Sigmoid colon (tissue), 7 donors: Measurements from ENCODE around the gene ENDOU. TPM values are rescaled to one million over a fixed set of nuclear protein-coding genes. Genes with fewer than 3 reads are reported as not detected.

Experiments used
- DNase-seq: peaks from one replicate; pipeline ENCODE4 v3.0.0-alpha.2; 2019
- H3K27ac ChIP-seq, 4 donors: fragments of 200-600 bp; sonication (generic); one replicate each; pipeline ENCODE4 v1.5.1; 2016 to 2019; ENCODE audit warnings: mild to moderate bottlenecking in 1 of 4
- H3K27me3 ChIP-seq, 3 donors: fragments of 200-600 bp; sonication (generic); one replicate each; pipeline ENCODE4 v1.5.1; 2019; ENCODE audit warnings: mild to moderate bottlenecking in 1 of 3
- H3K36me3 ChIP-seq, 4 donors: fragments of 200-600 bp; sonication (generic); one replicate each; pipeline ENCODE4 v1.5.1; 2016 to 2019
- H3K4me1 ChIP-seq, 4 donors: fragments of 200-600 bp; sonication (generic); one replicate each; pipeline ENCODE4 v1.5.1; 2017 to 2019
- H3K4me3 ChIP-seq, 4 donors: fragments of 200-600 bp; sonication (generic); one replicate each; pipeline ENCODE4 v1.5.1; 2017 to 2019; ENCODE audit warnings: mild to moderate bottlenecking in 2 of 4, moderate library complexity in 1 of 4
- H3K9me3 ChIP-seq, 4 donors: fragments of 200-600 bp in 3 of 4; sonication (generic) in 3 of 4; one replicate each; pipeline versions ENCODE4 v1.5.1 to v1.6.1; 2013 to 2019
- CTCF ChIP-seq, 4 experiments: fragments of 450-650 bp in 3 of 4; fragments of 200-600 bp in 1 of 4; IDR thresholded peaks; one replicate each; pipeline ENCODE4 v1.5.1; 2016 to 2019; ENCODE audit warnings: antibody characterized with exemption in 4 of 4, mild to moderate bottlenecking in 3 of 4, moderate library complexity in 2 of 4
- EP300 ChIP-seq, 4 donors: sonication (generic); formaldehyde crosslinking; IDR thresholded peaks; one replicate each; pipeline ENCODE4 v1.6.1; 2017; ENCODE audit warnings: antibody characterized with exemption in 4 of 4
- POLR2A ChIP-seq, 2 donors: fragments of 450-650 bp; IDR thresholded peaks; one replicate each; pipeline ENCODE4 v1.6.1; 2016; ENCODE audit warnings: antibody characterized with exemption in 2 of 2, mild to moderate bottlenecking in 2 of 2, moderate library complexity in 2 of 2
- POLR2AphosphoS5 ChIP-seq, 4 donors: sonication (generic); formaldehyde crosslinking; IDR thresholded peaks; one replicate each; pipeline ENCODE4 v1.6.1; 2017; ENCODE audit warnings: antibody characterized with exemption in 4 of 4
- WGBS, 2 donors: extraction: QIAGEN DNeasy Blood & Tissue Kit; methylation state at CpG; one replicate each; pipeline ENCODE4 v1.1.7; 2013; 5-methylcytosine and 5-hydroxymethylcytosine counted together
- intact Hi-C: fragments of 100-400 bp; cut with DNase I; formaldehyde crosslinking; loops from one replicate; pipeline ENCODE4 v1.15.1; 2023
- polyA plus RNA-seq, 3 donors: library from polyadenylated mRNA; stranded (reverse); fragments of 200-250 nt; gene quantifications; one replicate each; pipeline ENCODE4 v1.2.3, GENCODE V29; 2013
- total RNA-seq, 4 donors: library from RNA; depleted of rRNA; stranded (reverse); fragments of >200 nt; gene quantifications; one replicate each; pipeline ENCODE4 v1.1.0, GENCODE V29; 2016
- donor health status: healthy with polysubstance abuse.
- donor health status: Bipolar disorder and iron deficiency.
- donor health status: healthy.

Gene ENDOU
- total and polyA plus RNA-seq, 7 donors, result 0.25 to 1.6 (median 0.43) TPM; not detected in 3

- no peaks in the 10 kb centered on the region for H3K27me3 ChIP-seq
- intact Hi-C loops, result no loop called here
- peaks cover 0 to 62% (median 51%) of the 10 kb centered on the region in 4 donors for H3K4me1 ChIP-seq
- H3K27ac ChIP-seq, result peak overlapping the region; percentile 89 to 91 (median 90)
- H3K9me3 ChIP-seq, result no peaks in the 10 kb centered on the region
- no peak for TF ChIP-seq POLR2A (IDR thresholded peaks at IDR 0.05)
- no peak for TF ChIP-seq CTCF (IDR thresholded peaks at IDR 0.05)
- TF ChIP-seq EP300 (IDR thresholded peaks at IDR 0.05), result no peak
- TF ChIP-seq POLR2AphosphoS5 (IDR thresholded peaks at IDR 0.05), result no peak
- DNase-seq, result no peak
- no peaks in the 10 kb centered on the region for H3K36me3 ChIP-seq
- WGBS, 2 donors, result 9 to 16% methylated on average over 17 of the region's 17 CpGs
- peak overlapping the region; percentile 72 to 99 (median 98) for H3K4me3 ChIP-seq
Observed at GRCh38 chr12:47772738-47773061, 47.4 kb upstream of the ENDOU start.

GRCh38 chr12:47772094-47772660 is 46.9 kb upstream of the ENDOU start:
- intact Hi-C loops, result no loop called here
- no peaks in the 10 kb centered on the region for H3K27me3 ChIP-seq
- peak overlapping the region in 1 of 4 donors; percentile 99 for H3K4me3 ChIP-seq
- no peaks in the 10 kb centered on the region for H3K36me3 ChIP-seq
- H3K4me1 ChIP-seq, result peaks cover 0 to 57% (median 46%) of the 10 kb centered on the region in 4 donors
- WGBS, 2 donors, result 73 to 87% methylated on average over 13 of the region's 13 CpGs
- no peak for DNase-seq
- H3K27ac ChIP-seq, result peak overlapping the region in 3 of 4 donors; percentile 89 to 90 (median 89)
- no peaks in the 10 kb centered on the region for H3K9me3 ChIP-seq
- TF ChIP-seq POLR2A (IDR thresholded peaks at IDR 0.05) (no peak), EP300 (IDR thresholded peaks at IDR 0.05) (no peak), CTCF (IDR thresholded peaks at IDR 0.05) (no peak), POLR2AphosphoS5 (IDR thresholded peaks at IDR 0.05) (no peak)

GRCh38 chr12:47771304-47771703 is 46.0 kb upstream of the ENDOU start:
- intact Hi-C loops, result no loop called here
- Histone ChIP-seq H3K27ac (no peak overlapping the region), H3K27me3 (no peaks in the 10 kb centered on the region), H3K36me3 (no peaks in the 10 kb centered on the region), H3K4me1 (peaks cover 0 to 56% (median 37%) of the 10 kb centered on the region in 4 donors), H3K9me3 (no peaks in the 10 kb centered on the region), H3K4me3 (no peak overlapping the region)
- no peak for TF ChIP-seq POLR2A (IDR thresholded peaks at IDR 0.05)
- no peak for TF ChIP-seq POLR2AphosphoS5 (IDR thresholded peaks at IDR 0.05)
- no peak for TF ChIP-seq CTCF (IDR thresholded peaks at IDR 0.05)
- no peak for TF ChIP-seq EP300 (IDR thresholded peaks at IDR 0.05)
- WGBS, 2 donors, result 94% methylated on average over 6 of the region's 6 CpGs
- no peak for DNase-seq

- TF ChIP-seq CTCF (IDR thresholded peaks at IDR 0.05), result no peak
- no peak for TF ChIP-seq POLR2AphosphoS5 (IDR thresholded peaks at IDR 0.05)
- no peak for TF ChIP-seq POLR2A (IDR thresholded peaks at IDR 0.05)
- TF ChIP-seq EP300 (IDR thresholded peaks at IDR 0.05), result no peak
- 92 to 93% methylated on average over 3 of the region's 3 CpGs for WGBS, 2 donors
- H3K27me3 ChIP-seq, result no peaks in the 10 kb centered on the region
- no peaks in the 10 kb centered on the region for H3K36me3 ChIP-seq
- intact Hi-C loops, result no loop called here
- H3K9me3 ChIP-seq, result no peaks in the 10 kb centered on the region
- peak overlapping the region in 3 of 4 donors; percentile 10 to 60 (median 25) for H3K27ac ChIP-seq
- peaks cover 0 to 56% (median 36%) of the 10 kb centered on the region in 4 donors for H3K4me1 ChIP-seq
- H3K4me3 ChIP-seq, result no peak overlapping the region
- DNase-seq, result no peak
Observed at GRCh38 chr12:47770086-47770726, 44.9 kb upstream of the ENDOU start.
